ENCODE data around the gene GNS. TPM values are rescaled to one million over a fixed set of nuclear protein-coding genes. Genes with fewer than 3 reads are reported as not detected.

Gene GNS
- total RNA-seq, 1 donor from 2014 or later = 97.2 TPM

GRCh38 chr12:64718649-64719048 lies 40.6 kb downstream of the GNS start:
- no peak overlapping the region for H3K27ac ChIP-seq (replicated peaks)
- no peak for DNase-seq
- peaks cover 3% of the 10 kb centered on the region for H3K4me1 ChIP-seq
- H3K36me3 ChIP-seq = peaks cover 92% of the 10 kb centered on the region
- no peaks in the 10 kb centered on the region for H3K27me3 ChIP-seq (ENCODE audit: low read depth)
- no peak overlapping the region for H3K4me3 ChIP-seq
- TF ChIP-seq, protein P1, sequence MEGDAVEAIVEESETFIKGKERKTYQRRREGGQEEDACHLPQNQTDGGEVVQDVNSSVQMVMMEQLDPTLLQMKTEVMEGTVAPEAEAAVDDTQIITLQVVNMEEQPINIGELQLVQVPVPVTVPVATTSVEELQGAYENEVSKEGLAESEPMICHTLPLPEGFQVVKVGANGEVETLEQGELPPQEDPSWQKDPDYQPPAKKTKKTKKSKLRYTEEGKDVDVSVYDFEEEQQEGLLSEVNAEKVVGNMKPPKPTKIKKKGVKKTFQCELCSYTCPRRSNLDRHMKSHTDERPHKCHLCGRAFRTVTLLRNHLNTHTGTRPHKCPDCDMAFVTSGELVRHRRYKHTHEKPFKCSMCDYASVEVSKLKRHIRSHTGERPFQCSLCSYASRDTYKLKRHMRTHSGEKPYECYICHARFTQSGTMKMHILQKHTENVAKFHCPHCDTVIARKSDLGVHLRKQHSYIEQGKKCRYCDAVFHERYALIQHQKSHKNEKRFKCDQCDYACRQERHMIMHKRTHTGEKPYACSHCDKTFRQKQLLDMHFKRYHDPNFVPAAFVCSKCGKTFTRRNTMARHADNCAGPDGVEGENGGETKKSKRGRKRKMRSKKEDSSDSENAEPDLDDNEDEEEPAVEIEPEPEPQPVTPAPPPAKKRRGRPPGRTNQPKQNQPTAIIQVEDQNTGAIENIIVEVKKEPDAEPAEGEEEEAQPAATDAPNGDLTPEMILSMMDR (IDR thresholded peaks at IDR 0.05; ENCODE audit: borderline replicate concordance) = no peak
- intact Hi-C loops (cut with micrococcal nuclease) = no loop called here
- no peaks in the 10 kb centered on the region for H3K9me3 ChIP-seq (replicated peaks)

DNA sequence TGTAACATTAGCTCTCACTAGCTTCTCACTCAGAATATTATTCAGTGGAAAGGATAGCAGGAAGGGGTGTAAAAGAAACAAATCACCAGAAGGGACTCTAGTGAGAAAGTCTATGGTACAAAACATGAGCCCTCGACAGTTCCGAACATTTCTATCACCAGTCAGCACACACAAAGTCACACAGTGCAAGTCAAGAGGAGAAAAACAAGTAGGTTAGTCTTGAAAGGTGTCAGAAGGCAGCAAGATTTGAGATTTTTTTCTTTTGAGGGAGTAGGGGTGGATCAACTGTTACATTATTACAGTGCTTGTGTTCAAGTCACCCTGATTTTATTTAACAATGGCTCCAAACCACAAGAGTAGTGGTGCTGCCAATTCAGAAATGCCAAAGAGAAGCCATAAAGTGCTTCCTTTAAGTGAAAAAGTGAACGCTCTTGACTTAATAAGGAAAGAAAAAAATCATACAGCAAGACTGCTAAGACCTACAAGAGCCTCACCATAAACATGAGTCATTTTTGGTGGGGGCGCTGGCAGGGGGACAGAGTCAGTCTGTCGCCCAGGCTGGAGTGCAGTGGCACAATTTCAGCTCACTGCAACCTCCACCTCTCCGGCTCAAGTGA lies 42.3 kb downstream of the GNS start:
- TF ChIP-seq, protein P1 (IDR thresholded peaks at IDR 0.05; ENCODE audit: borderline replicate concordance) = no peak

DNA sequence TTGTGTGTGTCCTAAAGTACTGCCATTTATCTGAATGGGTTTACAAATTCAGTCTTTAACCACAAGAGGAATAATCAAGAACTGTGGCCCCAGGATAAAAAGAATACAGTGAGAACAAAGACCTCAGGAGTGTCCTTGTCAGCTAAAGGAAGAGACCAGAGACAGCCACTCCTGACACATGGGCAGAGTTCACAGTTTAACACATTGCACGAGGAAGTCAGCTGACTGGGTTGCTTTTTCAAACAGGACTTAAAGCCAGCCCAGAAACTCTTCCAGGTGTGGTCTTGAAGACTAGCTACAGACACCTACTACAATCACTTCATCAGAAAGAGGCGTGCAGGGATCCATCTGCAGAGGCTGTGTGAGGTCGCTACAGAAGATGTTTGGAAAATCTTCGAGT lies 42.8 kb downstream of the GNS start:
- Histone ChIP-seq H3K4me1 (peaks cover 3% of the 10 kb centered on the region), H3K36me3 (peaks cover 78% of the 10 kb centered on the region), H3K9me3 (replicated peaks) (no peaks in the 10 kb centered on the region), H3K4me3 (no peak overlapping the region), H3K27ac (replicated peaks) (no peak overlapping the region), H3K27me3 (ENCODE audit: low read depth) (no peaks in the 10 kb centered on the region)
- intact Hi-C loops (cut with micrococcal nuclease) = no loop called here
- TF ChIP-seq, protein P1 (IDR thresholded peaks at IDR 0.05; ENCODE audit: borderline replicate concordance) = no peak
- no peak for DNase-seq

More for the DNA sequence above, 42.3 kb downstream of the GNS start:
- intact Hi-C loops (cut with micrococcal nuclease) = no loop called here
- peaks cover 83% of the 10 kb centered on the region for H3K36me3 ChIP-seq
- no peaks in the 10 kb centered on the region for H3K9me3 ChIP-seq (replicated peaks)
- no peak overlapping the region for H3K27ac ChIP-seq (replicated peaks)
- no peak for DNase-seq
- H3K4me1 ChIP-seq = peaks cover 3% of the 10 kb centered on the region
- no peaks in the 10 kb centered on the region for H3K27me3 ChIP-seq (ENCODE audit: low read depth)
- H3K4me3 ChIP-seq = no peak overlapping the region

- no peak for DNase-seq
- Histone ChIP-seq H3K4me1 (peaks cover 3% of the 10 kb centered on the region), H3K9me3 (replicated peaks) (no peaks in the 10 kb centered on the region), H3K4me3 (no peak overlapping the region), H3K27me3 (ENCODE audit: low read depth) (no peaks in the 10 kb centered on the region), H3K36me3 (peaks cover 60% of the 10 kb centered on the region), H3K27ac (replicated peaks) (no peak overlapping the region)
- TF ChIP-seq, protein P1 (IDR thresholded peaks at IDR 0.05; ENCODE audit: borderline replicate concordance) = no peak
- intact Hi-C loops (cut with micrococcal nuclease) = no loop called here
Observed at GRCh38 chr12:64714551-64714968, 44.6 kb downstream of the GNS start.

DNA sequence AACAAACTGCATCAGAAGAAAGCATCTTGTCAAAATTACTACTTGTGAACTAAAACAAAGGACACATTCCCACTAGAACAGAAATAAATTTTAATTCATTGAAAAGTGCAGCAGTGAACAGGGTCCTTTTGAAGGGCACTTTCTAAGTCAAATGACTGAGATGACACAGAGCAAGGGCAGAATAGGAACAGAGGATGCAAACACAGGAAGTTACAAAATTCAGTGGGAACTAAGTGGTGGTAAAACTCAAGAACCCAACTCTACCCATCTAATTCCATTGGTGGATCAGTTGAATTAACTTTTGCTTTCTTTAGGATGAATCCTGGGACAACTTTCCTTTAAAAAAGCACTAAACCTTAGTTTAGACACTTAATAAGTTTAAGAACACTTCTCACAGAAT lies 45.8 kb downstream of the GNS start:
- Histone ChIP-seq H3K36me3 (peaks cover 48% of the 10 kb centered on the region), H3K27me3 (ENCODE audit: low read depth) (no peaks in the 10 kb centered on the region), H3K9me3 (replicated peaks) (no peaks in the 10 kb centered on the region), H3K4me3 (no peak overlapping the region), H3K4me1 (peaks cover 3% of the 10 kb centered on the region), H3K27ac (replicated peaks) (no peak overlapping the region)
- TF ChIP-seq, protein P1 (IDR thresholded peaks at IDR 0.05; ENCODE audit: borderline replicate concordance) = no peak
- intact Hi-C loops (cut with micrococcal nuclease) = no loop called here
- DNase-seq = no peak

Data from left ventricle myocardium inferior (tissue), 1 donor.